CD14-positive monocyte (primary cell): Measurements from ENCODE around the gene CTNND2. TPM values are rescaled to one million over a fixed set of nuclear protein-coding genes. Genes with fewer than 3 reads are reported as not detected.

Experiments
- DNase-seq, 3 donors: peaks; one replicate each; pipeline ENCODE4 v3.0.0-alpha.2; 2011 to 2022
- H2AFZ ChIP-seq: 2 replicates; pipeline ENCODE4 v1.6.0; 2012; ENCODE audit warnings: mild to moderate bottlenecking, low read depth, low read length, inconsistent platforms; ENCODE audit not compliant: insufficient read depth, poor library complexity, severe bottlenecking
- H3K27ac ChIP-seq, 2 donors: 1 replicate in 1 of 2; 2 replicates in 1 of 2; pipeline ENCODE4 v1.5.1; 2012 to 2013; ENCODE audit warnings: low read length in 2 of 2, control low read depth in 1 of 2, inconsistent platforms in 1 of 2, low read depth in 1 of 2, mild to moderate bottlenecking in 1 of 2
- H3K27me3 ChIP-seq, 2 donors: one replicate each; pipeline versions ENCODE4 v1.6.0 to v1.6.1; 2011 to 2013; ENCODE audit warnings: low read length in 2 of 2; ENCODE audit not compliant: control insufficient read depth in 2 of 2, insufficient read depth in 2 of 2
- H3K36me3 ChIP-seq, 2 donors: replicated peaks in 1 of 2; 1 replicate in 1 of 2; 2 replicates in 1 of 2; pipeline versions ENCODE4 v1.5.1 to v1.6.1; 2012 to 2013; ENCODE audit warnings: low read length in 2 of 2, control low read depth in 1 of 2, inconsistent platforms in 1 of 2, mild to moderate bottlenecking in 1 of 2; ENCODE audit not compliant: insufficient read depth in 2 of 2, control insufficient read depth in 1 of 2
- H3K4me1 ChIP-seq, 2 donors: 1 replicate in 1 of 2; 2 replicates in 1 of 2; pipeline versions ENCODE4 v1.5.1 to v1.6.1; 2012 to 2013; ENCODE audit warnings: low read length in 2 of 2, control low read depth in 1 of 2, inconsistent platforms in 1 of 2, mild to moderate bottlenecking in 1 of 2, moderate library complexity in 1 of 2; ENCODE audit not compliant: insufficient read depth in 2 of 2, control insufficient read depth in 1 of 2
- H3K4me2 ChIP-seq: replicated peaks from 2 replicates; pipeline ENCODE3; 2012; ENCODE audit warnings: low read length, moderate library complexity, mild to moderate bottlenecking; ENCODE audit not compliant: poor library complexity, severe bottlenecking; ENCODE audit errors: extremely low read depth
- H3K4me3 ChIP-seq, 3 experiments: fragments of 200-600 bp in 1 of 3; sonication (generic) in 1 of 3; replicated peaks in 1 of 3; 1 replicate in 2 of 3; 2 replicates in 1 of 3; pipeline ENCODE4 v1.5.1; 2011 to 2013; ENCODE audit warnings: low read length in 3 of 3, mild to moderate bottlenecking in 3 of 3, control low read depth in 2 of 3, low read depth in 2 of 3, inconsistent platforms in 1 of 3, moderate library complexity in 1 of 3
- H3K79me2 ChIP-seq: 2 replicates; pipeline ENCODE4 v1.6.0; 2012; ENCODE audit warnings: mild to moderate bottlenecking, control low read depth, inconsistent platforms, low read length, moderate library complexity; ENCODE audit not compliant: insufficient read depth
- H3K9ac ChIP-seq: 2 replicates; pipeline ENCODE4 v1.6.0; 2017; ENCODE audit warnings: low read length, mild to moderate bottlenecking; ENCODE audit not compliant: insufficient read depth, poor library complexity, severe bottlenecking
- H3K9me3 ChIP-seq, 2 donors: replicated peaks in 1 of 2; 1 replicate in 1 of 2; 2 replicates in 1 of 2; pipeline versions ENCODE4 v1.5.1 to v1.6.1; 2012 to 2013; ENCODE audit warnings: low read length in 2 of 2, control low read depth in 1 of 2; ENCODE audit not compliant: control insufficient read depth in 1 of 2, insufficient read depth in 1 of 2
- H4K20me1 ChIP-seq: 2 replicates; pipeline ENCODE4 v1.6.0; 2012; ENCODE audit warnings: mild to moderate bottlenecking, low read length, control low read depth, moderate library complexity; ENCODE audit not compliant: insufficient read depth
- H3K27ac Mint-ChIP-seq, 7 donors: one replicate each; pipeline ENCODE4 v1.8.0; 2020; ENCODE audit warnings: mild to moderate bottlenecking in 7 of 7, mixed read lengths in 7 of 7, moderate library complexity in 6 of 7, inconsistent platforms in 2 of 7
- H3K27me3 Mint-ChIP-seq, 3 donors: one replicate each; pipeline ENCODE4 v1.8.0; 2021 to 2022; ENCODE audit warnings: low read depth in 3 of 3, mild to moderate bottlenecking in 3 of 3, mixed read lengths in 3 of 3, moderate library complexity in 3 of 3, inconsistent platforms in 1 of 3
- H3K36me3 Mint-ChIP-seq, 2 donors: one replicate each; pipeline ENCODE4 v1.8.0; 2020; ENCODE audit warnings: mixed read lengths in 2 of 2, inconsistent platforms in 1 of 2, mild to moderate bottlenecking in 1 of 2
- H3K4me1 Mint-ChIP-seq: one replicate; pipeline ENCODE4 v1.8.0; 2020; ENCODE audit warnings: mild to moderate bottlenecking, mixed read lengths
- H3K4me3 Mint-ChIP-seq, 2 donors: one replicate each; pipeline ENCODE4 v1.8.0; 2020; ENCODE audit warnings: mild to moderate bottlenecking in 2 of 2, mixed read lengths in 2 of 2, moderate library complexity in 1 of 2
- H3K9me3 Mint-ChIP-seq, 7 donors: one replicate each; pipeline ENCODE4 v1.8.0; 2020 to 2022; ENCODE audit warnings: mixed read lengths in 7 of 7, mild to moderate bottlenecking in 6 of 7, moderate library complexity in 6 of 7, inconsistent platforms in 2 of 7
- CTCF ChIP-seq: fragments of 200-600 bp; IDR thresholded peaks from one replicate; pipeline ENCODE4 v1.8.0; 2022; ENCODE audit warnings: antibody characterized with exemption, mild to moderate bottlenecking
- WGBS: methylation state at CpG from one replicate; pipeline ENCODE4 v1.1.5; 2013; ENCODE audit warnings: missing lambda C conversion rate; ENCODE audit not compliant: insufficient coverage; 5-methylcytosine and 5-hydroxymethylcytosine counted together
- intact Hi-C, 2 donors: fragments of 100-400 bp; cut with micrococcal nuclease; formaldehyde crosslinking; loops; one replicate each; pipeline versions ENCODE4 v1.15.0 to v1.15.1; 2023
- polyA plus RNA-seq, 3 donors: library from polyadenylated mRNA; depleted of rRNA in 1 of 3; unstranded in 2 of 3; stranded (reverse) in 1 of 3; fragments of 300-500 nt in 2 of 3; fragments of >200 nt in 1 of 3; fragmentation: Illumina TruSeq in 2 of 3; gene quantifications; 1 replicate in 2 of 3; 2 replicates in 1 of 3; pipeline ENCODE4 v1.2.3, GENCODE V29; 2012 to 2021

Gene CTNND2
- polyA plus RNA-seq, 3 donors = not detected

GRCh38 chr5:11476866-11477265, 427.4 kb downstream of the CTNND2 start:
- no peaks in the 10 kb centered on the region for H3K36me3 ChIP-seq
- Mint-ChIP-seq H3K27ac (no peak overlapping the region), H3K4me3 (no peak overlapping the region), H3K27me3 (peaks cover 0 to 2% (median 2%) of the 10 kb centered on the region in 3 donors), H3K4me1 (no peaks in the 10 kb centered on the region), H3K36me3 (no peaks in the 10 kb centered on the region), H3K9me3 (peaks cover 0 to 3% (median 0%) of the 10 kb centered on the region in 7 donors)
- no peaks in the 10 kb centered on the region for H3K9me3 ChIP-seq
- no peak overlapping the region for H3K9ac ChIP-seq
- H2AFZ ChIP-seq = no peak overlapping the region
- WGBS = no CpG with 5 or more reads among the region's 2 CpGs
- intact Hi-C loops = no loop called here
- no peak for TF ChIP-seq CTCF
- H3K27me3 ChIP-seq = no peaks in the 10 kb centered on the region
- H3K79me2 ChIP-seq = no peaks in the 10 kb centered on the region
- H3K4me2 ChIP-seq = no peak overlapping the region
- no peak overlapping the region for H3K27ac ChIP-seq
- DNase-seq = no peak
- no peak overlapping the region for H3K4me3 ChIP-seq
- no peaks in the 10 kb centered on the region for H4K20me1 ChIP-seq
- H3K4me1 ChIP-seq = no peaks in the 10 kb centered on the region

- Histone ChIP-seq H3K4me2 (no peak overlapping the region), H4K20me1 (no peaks in the 10 kb centered on the region), H3K9ac (no peak overlapping the region), H3K9me3 (no peaks in the 10 kb centered on the region), H3K27ac (no peak overlapping the region), H3K4me3 (no peak overlapping the region), H3K36me3 (no peaks in the 10 kb centered on the region), H3K79me2 (no peaks in the 10 kb centered on the region), H3K4me1 (no peaks in the 10 kb centered on the region), H3K27me3 (no peaks in the 10 kb centered on the region), H2AFZ (no peak overlapping the region)
- Mint-ChIP-seq H3K4me1 (no peaks in the 10 kb centered on the region), H3K4me3 (no peak overlapping the region), H3K27ac (no peak overlapping the region), H3K9me3 (peaks cover 0 to 5% (median 0%) of the 10 kb centered on the region in 7 donors), H3K36me3 (no peaks in the 10 kb centered on the region), H3K27me3 (peaks cover 0 to 3% (median 2%) of the 10 kb centered on the region in 3 donors)
- DNase-seq = no peak
- intact Hi-C loops = no loop called here
- WGBS = 86% methylated on average over 5 of the region's 6 CpGs
- TF ChIP-seq CTCF = no peak
Observed at GRCh38 chr5:11468334-11469039, 435.8 kb downstream of the CTNND2 start.
